ENCODE data around the gene TMEM170A.
"Not testable (repeated sequence)": the region's sequence is repeated elsewhere in the genome, so short reads cannot be mapped to it uniquely, and the experiment has no call there.

The TMEM170A gene

GRCh38 chr16:75479421-75479990 is 15.0 kb upstream of the TMEM170A start:
- no peak for DNase-seq

- DNase-seq, result no peak
Observed at GRCh38 chr16:75478480-75479345, 14.2 kb upstream of the TMEM170A start.

GRCh38 chr16:75477680-75478473 is 13.4 kb upstream of the TMEM170A start:
- no peak for DNase-seq

- no peak for DNase-seq
Observed at GRCh38 chr16:75476817-75477216, 12.3 kb upstream of the TMEM170A start.

GRCh38 chr16:75475420-75475847 is 10.9 kb upstream of the TMEM170A start:
- DNase-seq, result no peak

- DNase-seq, result no peak
Observed at GRCh38 chr16:75472908-75473877, 8.7 kb upstream of the TMEM170A start.

- no peak for DNase-seq
Observed at GRCh38 chr16:75471723-75472633, 7.5 kb upstream of the TMEM170A start.

- DNase-seq, result no peak
Observed at GRCh38 chr16:75466760-75467159, 2.3 kb upstream of the TMEM170A start.

- DNase-seq, result not testable (repeated sequence)
Observed at GRCh38 chr16:75463389-75464121, 934 bp downstream of the TMEM170A start.

- no peak for DNase-seq
Observed at GRCh38 chr16:75462806-75463205, 1.7 kb downstream of the TMEM170A start.

- DNase-seq, result no peak
Observed at GRCh38 chr16:75461575-75461974, 2.9 kb downstream of the TMEM170A start.

- no peak for DNase-seq
Observed at GRCh38 chr16:75460446-75460845, 4.0 kb downstream of the TMEM170A start.

- no peak for DNase-seq
Observed at GRCh38 chr16:75459691-75460090, 4.8 kb downstream of the TMEM170A start.

GRCh38 chr16:75458439-75458838 is 6.0 kb downstream of the TMEM170A start:
- no peak for DNase-seq

- no peak for DNase-seq
Observed at GRCh38 chr16:75458029-75458428, 6.5 kb downstream of the TMEM170A start.

- no peak for DNase-seq
Observed at GRCh38 chr16:75457485-75458021, 6.9 kb downstream of the TMEM170A start.

GRCh38 chr16:75456971-75457370 is 7.5 kb downstream of the TMEM170A start:
- DNase-seq, result no peak

- DNase-seq, result not testable (repeated sequence)
Observed at GRCh38 chr16:75456486-75456885, 8.0 kb downstream of the TMEM170A start.

GRCh38 chr16:75455677-75456076 is 8.8 kb downstream of the TMEM170A start:
- DNase-seq, result no peak

All from activated CD8-positive, alpha-beta memory T cell treated with anti-CD3 and anti-CD28 coated beads for 24 hours (primary cell).